CD4-positive, alpha-beta T cell treated with Interferon alpha-2 for 1 hour (primary cell): Measurements from ENCODE around the gene MTX3.

Experiments used
- DNase-seq, 2 donors: peaks; one replicate each; pipeline ENCODE4 v3.0.0-alpha.2; 2020 to 2022

The MTX3 gene

GRCh38 chr5:79990598-79991507 lies at the start of gene MTX3:
Gene MTX3, minus strand, starts transcription at chr5:79991262. Its CDS starts 24 bp downstream, at chr5:79991238.
- peak; percentile 85 to 89 for DNase-seq

GRCh38 chr5:80039650-80040049 lies 48.6 kb upstream of the MTX3 start:
- no peak for DNase-seq

GRCh38 chr5:80037366-80037765 lies 46.3 kb upstream of the MTX3 start:
- no peak for DNase-seq

DNA sequence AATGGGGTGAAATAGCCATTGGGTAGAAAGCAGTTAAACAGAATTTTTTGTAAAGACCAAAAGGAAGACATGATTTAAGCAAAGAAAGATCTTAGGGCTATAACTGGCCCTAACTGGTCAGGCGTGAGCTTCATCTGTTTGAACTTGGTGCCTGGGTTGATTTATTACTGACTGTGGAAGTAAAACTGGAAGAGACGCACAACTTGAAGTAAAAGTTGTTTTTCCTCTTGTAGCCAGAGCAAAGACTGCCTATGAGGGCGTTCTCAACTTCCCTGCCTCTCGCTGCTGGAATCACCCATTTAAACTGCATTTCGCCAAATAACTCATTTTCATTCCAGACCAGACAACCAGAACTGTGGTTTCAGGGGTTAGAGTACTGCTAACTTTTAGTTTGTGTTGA lies 45.6 kb upstream of the MTX3 start:
- no peak for DNase-seq

GRCh38 chr5:80035839-80036238 lies 44.8 kb upstream of the MTX3 start:
- DNase-seq: no peak

DNA sequence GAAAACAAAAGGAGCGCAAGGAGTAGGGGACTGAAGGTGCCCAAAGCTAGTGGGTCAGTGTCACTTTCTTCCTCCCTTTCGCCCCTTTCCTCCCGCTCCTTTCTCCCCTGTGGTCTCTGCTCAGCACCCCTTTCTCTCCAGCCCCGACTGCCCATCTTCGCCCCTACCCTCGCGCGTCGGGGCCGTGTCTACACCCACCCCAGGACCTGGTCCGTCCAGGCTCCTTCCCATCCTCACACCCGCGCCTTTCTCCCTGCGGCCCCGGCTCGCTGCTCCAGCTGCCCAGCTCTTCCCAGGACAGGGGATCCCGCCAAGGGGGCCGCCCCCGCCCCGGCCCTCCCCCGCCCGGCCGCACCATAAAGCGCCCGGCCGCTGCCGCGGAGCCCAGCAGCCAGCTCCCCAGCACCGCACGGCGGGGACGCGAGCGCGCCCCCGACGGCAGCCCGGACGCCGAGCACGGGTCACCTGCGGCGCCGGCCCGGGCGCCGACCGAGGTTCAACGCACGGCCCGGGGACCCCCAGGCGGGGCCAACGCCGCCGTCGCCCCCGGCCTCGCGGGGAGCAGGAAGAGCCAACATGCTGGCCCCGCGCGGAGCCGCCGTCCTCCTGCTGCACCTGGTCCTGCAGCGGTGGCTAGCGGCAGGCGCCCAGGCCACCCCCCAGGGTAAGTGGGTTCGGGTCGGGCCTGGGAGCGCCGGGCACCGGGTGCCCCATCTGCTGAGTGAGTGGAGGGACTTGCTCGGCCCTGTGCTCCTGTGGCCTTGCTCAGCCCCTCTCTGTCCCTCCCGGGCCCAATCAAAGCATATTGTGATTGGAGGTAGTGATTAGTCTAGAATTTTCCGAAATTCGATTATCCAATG lies 44.1 kb upstream of the MTX3 start, which contains the start of gene THBS4:
THBS4 (plus strand) TSS at position 387 of the 860 bp plus-strand sequence; CDS start at position 577, 190 bp downstream.
- no peak for DNase-seq

DNA sequence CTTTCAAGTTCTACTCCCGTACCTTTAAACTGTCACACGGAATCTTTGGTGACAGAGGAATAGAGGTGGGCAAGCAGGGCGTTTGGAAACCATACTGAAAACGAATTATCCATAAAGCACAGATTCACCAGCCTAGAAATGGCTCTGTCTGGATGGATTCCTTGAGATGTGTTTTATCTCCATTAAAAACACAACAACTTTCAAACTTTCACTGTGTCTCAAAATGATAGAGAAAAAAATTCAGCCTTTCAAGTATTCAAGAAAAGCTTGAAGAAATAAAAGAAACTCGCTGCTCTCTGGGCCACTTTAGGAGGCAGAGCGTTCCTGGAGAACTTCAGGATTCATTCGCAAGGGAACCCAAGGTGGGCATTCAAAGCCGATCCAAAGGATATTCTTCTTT lies 43.5 kb upstream of the MTX3 start:
- no peak for DNase-seq

GRCh38 chr5:80033513-80033912 lies 42.5 kb upstream of the MTX3 start:
- DNase-seq: no peak

- no peak for DNase-seq
Observed at GRCh38 chr5:80031109-80031508, 40.0 kb upstream of the MTX3 start.

DNA sequence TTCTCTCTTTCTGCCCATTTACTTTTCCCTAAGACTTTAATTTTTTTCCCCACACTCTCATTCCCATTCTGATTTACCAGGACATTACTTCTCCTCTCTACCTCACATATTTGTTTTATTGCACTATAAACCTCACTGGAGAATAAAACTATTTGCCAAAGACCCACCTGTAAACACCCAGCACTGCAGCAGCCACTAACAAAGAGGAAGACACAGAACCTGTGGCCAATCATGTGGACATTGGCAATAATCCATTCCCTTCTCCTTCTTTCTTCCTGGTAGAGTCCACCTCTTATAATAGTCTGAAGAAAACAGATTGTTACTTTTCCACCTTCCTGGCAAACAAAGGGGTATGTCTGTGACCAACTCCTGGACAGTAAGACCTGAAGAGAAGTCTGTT lies 35.8 kb upstream of the MTX3 start:
- DNase-seq: no peak

DNA sequence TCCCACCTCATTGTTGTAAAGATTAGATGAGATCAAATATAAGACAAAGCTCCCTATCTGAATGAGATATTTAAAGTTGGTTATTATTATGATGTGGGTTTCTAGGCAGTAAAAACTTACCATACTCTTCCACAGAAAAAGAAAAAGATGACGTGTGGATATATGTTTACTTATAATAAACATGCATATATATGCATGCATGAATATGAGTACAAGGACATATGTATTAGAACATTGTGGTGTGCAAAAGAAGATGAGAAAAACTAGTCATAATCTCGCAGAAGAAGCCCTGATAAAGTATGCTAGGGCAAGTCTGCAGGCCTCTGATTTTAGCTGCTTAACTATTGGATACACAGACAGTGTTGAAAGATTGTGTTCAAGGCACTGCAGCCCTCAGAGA lies 34.0 kb upstream of the MTX3 start:
- no peak for DNase-seq

DNA sequence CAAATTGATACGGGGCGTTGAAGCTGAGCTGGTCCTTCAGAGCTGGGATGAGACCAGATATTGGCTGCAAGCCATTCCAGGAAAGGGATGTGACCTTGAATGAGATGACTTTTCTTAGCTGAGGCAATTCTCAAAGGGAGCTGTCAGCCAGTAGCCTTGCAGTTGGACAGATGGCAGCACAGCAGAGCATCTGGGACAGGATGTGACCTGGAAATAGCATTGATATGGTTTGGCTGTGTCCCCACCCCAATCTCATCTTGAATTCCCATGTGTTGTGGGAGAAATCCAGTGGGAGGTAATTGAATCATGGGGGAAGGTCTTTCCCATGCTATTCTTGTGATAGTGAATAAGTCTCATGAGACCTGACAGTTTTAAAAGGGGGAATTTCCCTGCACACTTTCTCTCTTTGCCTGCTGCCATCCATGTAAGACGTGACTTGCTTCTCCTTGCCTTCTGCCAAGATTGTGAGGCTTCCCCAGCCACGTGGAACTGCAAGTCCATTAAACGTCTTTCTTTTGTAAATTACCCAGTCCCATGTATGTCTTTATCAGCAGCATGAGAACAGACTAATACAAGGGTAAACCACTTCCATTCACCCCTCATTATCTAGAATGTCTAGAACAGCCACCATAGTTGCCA lies 19.8 kb upstream of the MTX3 start:
- no peak for DNase-seq

- no peak for DNase-seq
Observed at GRCh38 chr5:80008995-80009765, 18.1 kb upstream of the MTX3 start.

DNA sequence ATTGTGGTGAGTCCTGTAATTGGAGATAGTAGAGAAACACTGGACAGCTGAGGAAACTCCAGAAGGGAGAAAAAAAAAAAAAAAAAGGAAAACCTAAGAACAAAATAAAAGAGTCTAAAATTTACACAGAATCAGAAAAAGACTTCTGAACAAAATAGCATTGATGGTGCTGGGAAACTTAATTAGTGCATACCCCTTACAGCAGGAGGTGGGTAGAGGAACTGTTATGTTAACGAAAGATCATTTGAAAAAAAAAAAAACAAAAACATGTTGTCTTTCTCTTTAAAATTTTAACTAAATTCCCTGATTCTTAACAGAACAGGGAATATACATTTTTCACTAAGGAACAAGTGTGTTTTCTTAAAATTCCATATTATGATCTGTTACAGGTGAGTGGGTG lies 11.6 kb upstream of the MTX3 start:
- no peak for DNase-seq

DNA sequence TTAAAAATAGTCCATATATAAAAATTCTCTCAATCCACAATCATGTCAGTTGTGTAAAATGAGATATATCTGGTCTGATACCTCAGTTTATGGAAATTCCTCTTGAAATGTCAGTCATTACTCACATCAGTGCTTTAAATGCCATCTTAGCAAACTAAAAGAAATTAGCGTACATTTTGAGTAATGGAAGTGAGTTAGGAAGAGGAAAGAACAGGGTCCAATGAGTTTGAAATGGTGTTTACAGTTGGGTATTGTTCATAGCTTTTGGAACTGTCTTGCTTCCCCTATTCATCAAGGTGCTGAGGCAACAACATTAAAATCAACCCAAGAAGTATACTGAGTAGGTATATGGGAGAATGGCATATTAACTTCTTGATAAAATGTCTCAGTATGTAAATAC lies 8.7 kb upstream of the MTX3 start:
- no peak for DNase-seq

- no peak for DNase-seq
Observed at GRCh38 chr5:79992891-79993657, 2.0 kb upstream of the MTX3 start.

DNA sequence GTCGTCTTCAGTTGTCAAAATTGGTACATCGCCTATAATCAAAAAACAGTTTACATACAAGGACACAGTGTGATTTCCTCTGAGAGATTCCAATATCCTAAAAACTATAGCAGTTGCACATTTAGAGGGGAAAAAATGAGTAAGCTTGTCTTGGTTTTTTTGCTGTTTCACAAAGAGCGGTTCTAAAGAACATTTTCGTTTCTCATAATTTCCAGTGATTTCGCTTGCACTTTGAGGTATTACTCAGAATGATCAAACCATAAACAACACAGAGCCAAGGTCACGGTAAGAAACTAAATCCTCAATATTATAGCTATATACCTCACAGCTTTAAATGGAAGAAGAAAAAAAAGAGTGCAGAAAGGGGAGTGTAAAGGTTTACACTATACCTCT lies 861 bp downstream of the MTX3 start:
- DNase-seq: peak in 1 of 2 donors; percentile 41

- no peak for DNase-seq
Observed at GRCh38 chr5:79986260-79986659, 4.8 kb downstream of the MTX3 start.

DNA sequence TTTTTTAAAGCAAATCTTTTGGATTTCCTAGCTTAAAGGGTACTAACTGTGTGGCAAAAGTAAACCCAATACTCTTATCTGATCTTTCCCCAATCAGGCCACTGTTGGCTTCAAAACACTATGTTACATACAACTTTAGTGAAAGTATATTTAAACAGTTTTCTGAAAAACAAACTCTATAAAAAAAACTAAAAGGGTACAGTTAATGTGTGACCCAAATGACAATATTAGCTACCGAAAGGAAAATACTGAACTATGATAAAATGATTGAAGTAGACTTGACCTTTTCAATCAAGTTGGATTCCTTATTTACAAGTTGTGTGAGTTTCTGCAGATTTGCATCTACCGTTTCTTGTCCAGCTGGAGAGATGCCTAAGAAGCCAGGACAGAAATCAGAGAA lies 5.8 kb downstream of the MTX3 start:
- no peak for DNase-seq

DNA sequence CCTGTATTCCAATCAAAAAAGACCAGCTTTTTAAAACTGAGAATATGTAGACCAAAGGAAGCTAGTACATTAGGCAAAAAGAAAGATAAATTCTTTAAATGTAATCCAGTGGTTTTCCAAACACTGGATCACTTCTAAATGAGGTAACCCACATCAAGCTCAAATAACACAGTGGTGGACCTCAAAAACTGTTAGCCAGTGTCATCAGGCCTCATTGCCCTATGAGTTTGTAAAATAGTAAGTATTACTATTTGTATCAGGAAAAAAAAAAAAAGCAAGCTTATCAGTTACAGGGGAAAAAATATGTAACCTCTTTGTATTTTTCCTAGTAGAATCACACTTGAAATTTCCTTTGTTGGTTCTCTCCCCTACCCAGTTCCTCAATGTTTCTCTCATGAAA lies 6.7 kb downstream of the MTX3 start:
- DNase-seq: no peak

GRCh38 chr5:79983618-79984017 lies 7.4 kb downstream of the MTX3 start:
- no peak for DNase-seq

GRCh38 chr5:79982136-79982535 lies 8.9 kb downstream of the MTX3 start:
- no peak for DNase-seq
